ENCODE results near the gene PRSS8. TPM values are rescaled to one million over a fixed set of nuclear protein-coding genes. Genes with fewer than 3 reads are reported as not detected.

The PRSS8 gene
- total RNA-seq, 4 donors from 2014 or later, result 0.20 TPM; not detected in 3

GRCh38 chr16:31083556-31083955 lies 52.0 kb downstream of the PRSS8 start:
- Histone ChIP-seq H3K4me3 (no peak overlapping the region), H3K27ac (no peak overlapping the region), H3K4me1 (peaks cover 0 to 25% (median 0%) of the 10 kb centered on the region in 4 donors), H3K27me3 (no peaks in the 10 kb centered on the region), H3K36me3 (peaks cover 0 to 99% (median 3%) of the 10 kb centered on the region in 3 donors), H3K9me3 (no peaks in the 10 kb centered on the region)
- DNase-seq (ENCODE audit: low spot score in 2 of 2), result no peak
- WGBS, 2 donors, result 54 to 73% methylated on average over 4 to 5 of the region's 5 CpGs
- TF ChIP-seq CTCF (IDR thresholded peaks at IDR 0.05) (no peak), EP300 (IDR thresholded peaks at IDR 0.05) (no peak), POLR2A (IDR thresholded peaks at IDR 0.05) (no peak)

GRCh38 chr16:31083081-31083480 lies 52.4 kb downstream of the PRSS8 start:
- WGBS, 2 donors, result 55 to 61% methylated on average over 7 to 9 of the region's 9 CpGs
- Histone ChIP-seq H3K9me3 (no peaks in the 10 kb centered on the region), H3K4me1 (peaks cover 0 to 25% (median 0%) of the 10 kb centered on the region in 4 donors), H3K27me3 (no peaks in the 10 kb centered on the region), H3K36me3 (peaks cover 0 to 99% (median 6%) of the 10 kb centered on the region in 3 donors), H3K27ac (no peak overlapping the region), H3K4me3 (no peak overlapping the region)
- no peak for DNase-seq (ENCODE audit: low spot score in 2 of 2)
- TF ChIP-seq POLR2A (IDR thresholded peaks at IDR 0.05) (no peak), CTCF (IDR thresholded peaks at IDR 0.05) (no peak), EP300 (IDR thresholded peaks at IDR 0.05) (no peak)

GRCh38 chr16:31082368-31083045 lies 53.0 kb downstream of the PRSS8 start:
- Histone ChIP-seq H3K9me3 (no peaks in the 10 kb centered on the region), H3K27me3 (no peaks in the 10 kb centered on the region), H3K4me3 (no peak overlapping the region), H3K27ac (no peak overlapping the region), H3K36me3 (peaks cover 0 to 99% (median 11%) of the 10 kb centered on the region in 3 donors), H3K4me1 (peaks cover 0 to 25% (median 0%) of the 10 kb centered on the region in 4 donors)
- TF ChIP-seq EP300 (IDR thresholded peaks at IDR 0.05) (no peak), POLR2A (IDR thresholded peaks at IDR 0.05) (no peak)
- 59 to 67% methylated on average over 9 to 14 of the region's 14 CpGs for WGBS, 2 donors
- no peak for DNase-seq (ENCODE audit: low spot score in 2 of 2)

Small RNAs within 50 kb of the gene (small RNA-seq; reads per million reads assigned to genes)
- not detected for gene AC009088.4
- gene NDUFA3P6, result not detected

Other genes with a start within 250 kb of the PRSS8 start
- 10 to 100 TPM; 42.9 to 54.0 (median 48.2) TPM for gene BCL7C, start 241.7 kb downstream of the PRSS8 start, total RNA-seq
- 1 to 10 TPM; 2.2 to 5.9 (median 3.1) TPM for gene CTF1, start 239.1 kb downstream of the PRSS8 start, total RNA-seq
- gene FBXL19, start 212.2 kb downstream of the PRSS8 start, total RNA-seq, result 10 to 100 TPM in 3 of 4 donors, 1 to 10 TPM in 1; 7.4 to 25.8 (median 16.7) TPM
- gene ORAI3, start 186.7 kb downstream of the PRSS8 start, total RNA-seq, result 10 to 100 TPM; 50.7 to 58.4 (median 52.9) TPM
- gene SETD1A, start 178.0 kb downstream of the PRSS8 start, total RNA-seq, result 10 to 100 TPM in 2 of 4 donors, 1 to 10 TPM in 2; 7.9 to 17.1 (median 10.7) TPM
- 10 to 100 TPM; 14.9 to 42.9 (median 22.5) TPM for gene HSD3B7, start 150.5 kb downstream of the PRSS8 start, total RNA-seq
- gene STX1B, start 125.1 kb downstream of the PRSS8 start, total RNA-seq, result 1 to 10 TPM in 3 of 4 donors, under 1 TPM in 1; 0.84 to 6.1 (median 1.3) TPM
- gene STX4, start 102.2 kb downstream of the PRSS8 start, total RNA-seq, result 10 to 100 TPM; 50.7 to 69.3 (median 63.9) TPM
- 10 to 100 TPM; 15.5 to 20.3 (median 16.7) TPM for gene ZNF668, start 61.5 kb downstream of the PRSS8 start, total RNA-seq
- 10 to 100 TPM; 13.4 to 22.5 (median 20.0) TPM for gene ZNF646, start 61.3 kb downstream of the PRSS8 start, total RNA-seq
- 1 to 10 TPM; 1.3 to 5.4 (median 3.1) TPM for gene PRSS53, start 46.8 kb downstream of the PRSS8 start, total RNA-seq
- gene VKORC1, start 40.9 kb downstream of the PRSS8 start, total RNA-seq, result 100 to 1,000 TPM; 114 to 180 (median 136) TPM
- 10 to 100 TPM; 37.9 to 53.4 (median 45.6) TPM for gene BCKDK, start 27.3 kb downstream of the PRSS8 start, total RNA-seq
- gene KAT8, start 18.1 kb downstream of the PRSS8 start, total RNA-seq, result 10 to 100 TPM; 79.5 to 99.0 (median 92.7) TPM
- gene PRSS36, start 14.3 kb upstream of the PRSS8 start, total RNA-seq, result 10 to 100 TPM in 2 of 4 donors, 1 to 10 TPM in 2; 6.5 to 21.3 (median 10.8) TPM
- 100 to 1,000 TPM in 3 of 4 donors, 10 to 100 TPM in 1; 91.8 to 125 (median 109) TPM for gene FUS, start 44.4 kb upstream of the PRSS8 start, total RNA-seq
- gene PYCARD, start 67.0 kb upstream of the PRSS8 start, total RNA-seq, result 10 to 100 TPM; 27.8 to 64.5 (median 46.7) TPM
- under 1 TPM in 3 of 4 donors, not detected in 1; under 0.01 to 0.60 (median 0.21) TPM for gene TRIM72, start 78.4 kb upstream of the PRSS8 start, total RNA-seq
- 1 to 10 TPM in 1 of 4 donors, not detected in 3; 5.5 TPM for gene PYDC1, start 81.4 kb upstream of the PRSS8 start, total RNA-seq
- 10 to 100 TPM; 10.9 to 31.0 (median 27.1) TPM for gene ITGAM, start 124.2 kb upstream of the PRSS8 start, total RNA-seq
- gene ITGAX, start 219.4 kb upstream of the PRSS8 start, total RNA-seq, result 1 to 10 TPM; 1.8 to 9.3 (median 4.3) TPM